ENCODE results near the gene DPM2.

Gene DPM2

GRCh38 chr9:127931092-127931881 lies 6.4 kb downstream of the DPM2 start:
- TF ChIP-seq, protein P1, sequence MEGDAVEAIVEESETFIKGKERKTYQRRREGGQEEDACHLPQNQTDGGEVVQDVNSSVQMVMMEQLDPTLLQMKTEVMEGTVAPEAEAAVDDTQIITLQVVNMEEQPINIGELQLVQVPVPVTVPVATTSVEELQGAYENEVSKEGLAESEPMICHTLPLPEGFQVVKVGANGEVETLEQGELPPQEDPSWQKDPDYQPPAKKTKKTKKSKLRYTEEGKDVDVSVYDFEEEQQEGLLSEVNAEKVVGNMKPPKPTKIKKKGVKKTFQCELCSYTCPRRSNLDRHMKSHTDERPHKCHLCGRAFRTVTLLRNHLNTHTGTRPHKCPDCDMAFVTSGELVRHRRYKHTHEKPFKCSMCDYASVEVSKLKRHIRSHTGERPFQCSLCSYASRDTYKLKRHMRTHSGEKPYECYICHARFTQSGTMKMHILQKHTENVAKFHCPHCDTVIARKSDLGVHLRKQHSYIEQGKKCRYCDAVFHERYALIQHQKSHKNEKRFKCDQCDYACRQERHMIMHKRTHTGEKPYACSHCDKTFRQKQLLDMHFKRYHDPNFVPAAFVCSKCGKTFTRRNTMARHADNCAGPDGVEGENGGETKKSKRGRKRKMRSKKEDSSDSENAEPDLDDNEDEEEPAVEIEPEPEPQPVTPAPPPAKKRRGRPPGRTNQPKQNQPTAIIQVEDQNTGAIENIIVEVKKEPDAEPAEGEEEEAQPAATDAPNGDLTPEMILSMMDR (IDR thresholded peaks at IDR 0.05; ENCODE audit: low read depth, low read length), result no peak
- peak; percentile 70 to 87 for DNase-seq (ENCODE audit: low read depth in 2 of 2)

DNA sequence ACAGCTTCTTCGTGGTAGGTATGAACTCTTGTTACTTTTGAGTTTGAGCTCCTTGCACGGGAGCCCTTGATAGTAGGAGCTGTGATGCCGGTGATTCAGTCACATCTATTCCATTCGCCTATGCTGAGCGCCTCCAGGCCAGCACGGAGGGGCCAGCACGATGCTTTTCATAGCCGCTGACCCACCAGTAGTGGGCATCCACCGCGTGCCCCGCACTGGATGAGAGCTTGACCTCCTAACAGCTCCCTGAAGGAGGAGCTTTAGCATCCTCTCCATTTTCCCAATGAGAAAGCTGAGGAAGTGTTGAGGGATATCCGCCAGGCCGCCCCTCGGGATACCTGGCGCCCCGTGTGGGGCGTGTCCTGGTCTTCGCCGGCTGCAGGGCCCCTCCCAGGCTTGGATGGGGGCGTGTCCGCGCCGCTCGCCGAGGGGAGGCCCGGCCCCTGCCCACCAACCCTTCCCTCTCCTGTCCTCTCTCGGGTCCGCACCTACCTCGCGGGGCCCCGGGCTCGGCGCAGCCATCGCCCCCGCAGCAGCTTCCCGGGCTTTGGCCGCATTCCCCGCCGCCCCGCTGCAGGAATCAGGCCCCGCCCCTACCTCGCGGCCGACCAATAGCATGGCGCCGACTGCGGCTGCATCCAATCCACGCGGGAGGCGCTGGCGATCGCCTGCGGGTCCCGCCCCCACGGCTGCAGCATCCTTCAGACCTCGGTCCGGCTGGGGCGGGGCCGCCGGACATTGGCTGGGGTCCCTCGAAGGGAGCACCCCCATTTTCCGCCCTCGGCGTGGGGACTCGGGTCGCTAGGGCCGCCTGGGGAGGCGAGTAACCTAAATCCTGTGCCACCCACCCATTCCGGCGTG lies 7.2 kb downstream of the DPM2 start, which contains the start of gene PIP5KL1:
Gene PIP5KL1 (minus strand): TSS at position 547 of the 861 bp plus-strand sequence. CDS start 25 bp downstream, at position 522.
- DNase-seq (ENCODE audit: low read depth in 2 of 2), result peak; percentile 84 to 86
- TF ChIP-seq, protein P1 (IDR thresholded peaks at IDR 0.05; ENCODE audit: low read depth, low read length), result no peak
- peak within 1 kb of the TSS; percentile 51 to 57 for H3K4me3 ChIP-seq (replicated peaks in 1 of 2; ENCODE audit: low read depth in 2 of 2, low read length in 2 of 2)

More at GRCh38 chr9:127931092-127931881, 6.4 kb downstream of the DPM2 start:
- peak overlapping the region; percentile 51 to 57 for H3K4me3 ChIP-seq (replicated peaks in 1 of 2; ENCODE audit: low read depth in 2 of 2, low read length in 2 of 2)

DNA sequence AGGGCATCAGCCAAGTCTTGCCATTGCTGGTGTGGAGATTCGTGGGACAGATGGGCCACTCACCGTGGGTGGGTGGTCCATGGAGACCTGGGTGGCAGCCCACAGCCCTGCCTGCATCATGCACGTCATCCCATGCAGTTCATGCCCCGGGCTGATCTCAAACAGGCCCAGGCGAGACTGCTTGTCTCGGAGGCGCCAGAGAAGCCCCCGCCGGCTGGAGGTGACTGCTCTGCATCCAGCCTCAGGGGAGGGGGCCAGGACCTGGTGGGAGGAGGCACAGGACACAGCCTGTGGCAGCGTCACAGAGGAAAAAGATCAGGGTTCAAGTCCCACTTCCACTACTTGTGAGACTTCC lies 8.1 kb downstream of the DPM2 start:
- TF ChIP-seq, protein P1 (IDR thresholded peaks at IDR 0.05; ENCODE audit: low read depth, low read length), result no peak
- H3K4me3 ChIP-seq (replicated peaks in 1 of 2; ENCODE audit: low read depth in 2 of 2, low read length in 2 of 2), result no peak overlapping the region
- DNase-seq (ENCODE audit: low read depth in 2 of 2), result no peak

GRCh38 chr9:127928676-127929624 lies 8.7 kb downstream of the DPM2 start:
- TF ChIP-seq, protein P1 (IDR thresholded peaks at IDR 0.05; ENCODE audit: low read depth, low read length), result no peak
- no peak overlapping the region for H3K4me3 ChIP-seq (replicated peaks in 1 of 2; ENCODE audit: low read depth in 2 of 2, low read length in 2 of 2)

DNA sequence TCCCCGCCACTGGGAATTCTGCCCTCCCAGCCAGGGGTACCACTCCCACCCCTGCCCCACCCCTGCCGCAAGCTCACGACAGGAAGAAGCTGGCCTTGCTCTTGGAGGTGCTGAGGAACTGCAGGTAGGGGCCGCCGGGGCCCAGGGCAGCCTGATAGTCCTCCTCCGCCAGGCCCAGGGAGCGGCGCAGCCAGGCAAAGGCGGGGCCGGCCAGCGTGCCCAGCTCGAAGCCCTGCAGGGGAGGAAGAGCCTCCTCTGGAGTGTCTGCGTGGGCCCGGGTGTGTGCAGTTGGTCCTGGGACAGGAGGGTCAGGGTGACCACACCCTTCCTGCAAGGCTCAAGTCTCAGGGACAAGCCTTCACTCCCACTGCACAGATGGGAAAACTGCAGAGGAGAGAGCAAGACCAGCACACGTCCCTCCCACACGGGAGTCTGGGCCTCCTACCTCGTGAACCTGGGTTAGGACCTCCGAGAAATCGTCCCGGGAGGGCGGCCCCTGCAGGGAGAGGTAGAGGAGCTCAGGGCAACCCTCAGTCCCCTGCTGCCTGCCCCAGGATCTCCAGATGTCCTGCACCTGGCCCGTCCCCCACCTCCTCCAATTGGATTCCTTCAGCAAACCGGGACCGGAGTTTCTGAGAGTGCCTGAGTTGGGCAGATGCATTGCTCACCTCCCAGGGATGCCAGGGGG lies 9.5 kb downstream of the DPM2 start:
- TF ChIP-seq, protein P1 (IDR thresholded peaks at IDR 0.05; ENCODE audit: low read depth, low read length), result no peak
- DNase-seq (ENCODE audit: low read depth in 2 of 2), result no peak
- no peak overlapping the region for H3K4me3 ChIP-seq (replicated peaks in 1 of 2; ENCODE audit: low read depth in 2 of 2, low read length in 2 of 2)

More at GRCh38 chr9:127928676-127929624, 8.7 kb downstream of the DPM2 start:
- no peak for DNase-seq (ENCODE audit: low read depth in 2 of 2)
